GM12872 (cell line): ENCODE measurements around the gene F8.

Experiments
- CTCF ChIP-seq: IDR thresholded peaks from 3 replicates; pipeline ENCODE4 v1.5.1; 2011; ENCODE audit warnings: low read depth, mild to moderate bottlenecking, low read length, moderate library complexity; ENCODE audit not compliant: insufficient read depth

F8 gene

GRCh38 chrX:154834562-154834961 lies 188.0 kb downstream of the F8 start, which contains the start of gene SMIM9:
SMIM9 (minus strand) TSS chrX:154834662; CDS start chrX:154830856, 3,806 bp downstream.
- no peak for TF ChIP-seq CTCF

GRCh38 chrX:154833746-154834274 lies 188.7 kb downstream of the F8 start:
- no peak for TF ChIP-seq CTCF

GRCh38 chrX:154829926-154830442 lies 192.5 kb downstream of the F8 start:
- TF ChIP-seq CTCF, result 0 out of 3 replicates have a peak, but pooled peaks have one; percentile 6

- TF ChIP-seq CTCF, result no peak
These were observed 193.4 kb downstream of the F8 start for GRCh38 chrX:154829134-154829533.

GRCh38 chrX:154828016-154828408 lies 194.5 kb downstream of the F8 start:
- TF ChIP-seq CTCF, result no peak

GRCh38 chrX:154827194-154828015 lies 195.1 kb downstream of the F8 start:
- TF ChIP-seq CTCF, result no peak

GRCh38 chrX:154824638-154825037 lies 197.9 kb downstream of the F8 start:
- TF ChIP-seq CTCF, result no peak
